Activated naive CD8-positive, alpha-beta T cell treated with anti-CD3 and anti-CD28 coated beads for 36 hours (primary cell): ENCODE measurements around the gene ALG14. TPM values are rescaled to one million over a fixed set of nuclear protein-coding genes. Genes with fewer than 3 reads are reported as not detected.

ENCODE experiments used
- DNase-seq: peaks from one replicate; pipeline ENCODE4 v3.0.0; 2021
- H3K27ac Mint-ChIP-seq: one replicate; pipeline ENCODE4 v1.8.0; 2022; ENCODE audit warnings: mild to moderate bottlenecking, moderate library complexity, mixed read lengths
- H3K27me3 Mint-ChIP-seq: one replicate; pipeline ENCODE4 v1.8.0; 2022; ENCODE audit warnings: mild to moderate bottlenecking, mixed read lengths
- H3K36me3 Mint-ChIP-seq: one replicate; pipeline ENCODE4 v1.8.0; 2021; ENCODE audit warnings: mild to moderate bottlenecking, mixed read lengths
- H3K4me1 Mint-ChIP-seq: one replicate; pipeline ENCODE4 v1.8.0; 2021; ENCODE audit warnings: mixed read lengths
- H3K4me3 Mint-ChIP-seq: one replicate; pipeline ENCODE4 v1.8.0; 2022; ENCODE audit warnings: mild to moderate bottlenecking, moderate library complexity, mixed read lengths
- H3K9me3 Mint-ChIP-seq: one replicate; pipeline ENCODE4 v1.8.0; 2022; ENCODE audit warnings: mixed read lengths
- total RNA-seq, 2 experiments: library from RNA; stranded (reverse); gene quantifications; one replicate each; pipeline ENCODE4 v1.2.3, GENCODE V29; 2021

Gene ALG14
- total RNA-seq, 2 experiments from 2014 or later: 4.1 to 4.8 TPM

GRCh38 chr1:94976971-94977548 is 95.7 kb downstream of the ALG14 start:
- Mint-ChIP-seq H3K36me3 (peaks cover 3% of the 10 kb centered on the region), H3K27me3 (no peaks in the 10 kb centered on the region), H3K27ac (no peak overlapping the region), H3K4me1 (peaks cover 4% of the 10 kb centered on the region), H3K4me3 (no peak overlapping the region), H3K9me3 (no peaks in the 10 kb centered on the region)
- no peak for DNase-seq

- peaks cover 3% of the 10 kb centered on the region for H3K36me3 Mint-ChIP-seq
- H3K4me3 Mint-ChIP-seq: no peak overlapping the region
- H3K27me3 Mint-ChIP-seq: no peaks in the 10 kb centered on the region
- H3K4me1 Mint-ChIP-seq: no peaks in the 10 kb centered on the region
- DNase-seq: no peak
- H3K27ac Mint-ChIP-seq: no peak overlapping the region
- no peaks in the 10 kb centered on the region for H3K9me3 Mint-ChIP-seq
Measured at GRCh38 chr1:94974824-94975223, 97.9 kb downstream of the ALG14 start.

- Mint-ChIP-seq H3K4me1 (no peaks in the 10 kb centered on the region), H3K36me3 (peaks cover under 1% of the 10 kb centered on the region), H3K9me3 (no peaks in the 10 kb centered on the region), H3K27me3 (no peaks in the 10 kb centered on the region), H3K27ac (no peak overlapping the region), H3K4me3 (no peak overlapping the region)
- DNase-seq: no peak
Measured at GRCh38 chr1:94974241-94974640, 98.5 kb downstream of the ALG14 start.

- Mint-ChIP-seq H3K9me3 (no peaks in the 10 kb centered on the region), H3K27me3 (no peaks in the 10 kb centered on the region), H3K27ac (no peak overlapping the region), H3K4me1 (peaks cover 2% of the 10 kb centered on the region), H3K4me3 (no peak overlapping the region), H3K36me3 (no peaks in the 10 kb centered on the region)
- no peak for DNase-seq
Measured at GRCh38 chr1:94973309-94973922, 99.3 kb downstream of the ALG14 start.

GRCh38 chr1:94971491-94971924 is 101.2 kb downstream of the ALG14 start:
- no peaks in the 10 kb centered on the region for H3K9me3 Mint-ChIP-seq
- peaks cover 2% of the 10 kb centered on the region for H3K4me1 Mint-ChIP-seq
- no peak for DNase-seq
- no peaks in the 10 kb centered on the region for H3K36me3 Mint-ChIP-seq
- no peak overlapping the region for H3K27ac Mint-ChIP-seq
- no peaks in the 10 kb centered on the region for H3K27me3 Mint-ChIP-seq
- no peak overlapping the region for H3K4me3 Mint-ChIP-seq

GRCh38 chr1:94970783-94971182 is 102.0 kb downstream of the ALG14 start:
- Mint-ChIP-seq H3K9me3 (no peaks in the 10 kb centered on the region), H3K27ac (no peak overlapping the region), H3K27me3 (no peaks in the 10 kb centered on the region), H3K4me3 (no peak overlapping the region), H3K36me3 (no peaks in the 10 kb centered on the region), H3K4me1 (peaks cover 2% of the 10 kb centered on the region)
- no peak for DNase-seq

- no peak overlapping the region for H3K4me3 Mint-ChIP-seq
Measured at GRCh38 chr1:94969137-94969536, 103.6 kb downstream of the ALG14 start.

GRCh38 chr1:94966033-94966432 is 106.7 kb downstream of the ALG14 start:
- no peaks in the 10 kb centered on the region for H3K36me3 Mint-ChIP-seq
- H3K27ac Mint-ChIP-seq: no peak overlapping the region
- H3K4me1 Mint-ChIP-seq: peaks cover 15% of the 10 kb centered on the region
- DNase-seq: no peak
- H3K4me3 Mint-ChIP-seq: no peak overlapping the region
- no peaks in the 10 kb centered on the region for H3K27me3 Mint-ChIP-seq
- no peaks in the 10 kb centered on the region for H3K9me3 Mint-ChIP-seq

More at GRCh38 chr1:94969137-94969536, 103.6 kb downstream of the ALG14 start:
- H3K27ac Mint-ChIP-seq: no peak overlapping the region
- no peaks in the 10 kb centered on the region for H3K27me3 Mint-ChIP-seq
- peaks cover 2% of the 10 kb centered on the region for H3K4me1 Mint-ChIP-seq
- no peak for DNase-seq
- no peaks in the 10 kb centered on the region for H3K9me3 Mint-ChIP-seq
- no peaks in the 10 kb centered on the region for H3K36me3 Mint-ChIP-seq

- Mint-ChIP-seq H3K27me3 (no peaks in the 10 kb centered on the region), H3K27ac (no peak overlapping the region), H3K36me3 (no peaks in the 10 kb centered on the region), H3K9me3 (no peaks in the 10 kb centered on the region), H3K4me3 (no peak overlapping the region), H3K4me1 (peaks cover 15% of the 10 kb centered on the region)
- DNase-seq: no peak
Measured at GRCh38 chr1:94963864-94964263, 108.9 kb downstream of the ALG14 start.

- Mint-ChIP-seq H3K4me3 (peak overlapping the region; percentile 93), H3K9me3 (no peaks in the 10 kb centered on the region), H3K36me3 (no peaks in the 10 kb centered on the region), H3K4me1 (peaks cover 13% of the 10 kb centered on the region), H3K27me3 (no peaks in the 10 kb centered on the region), H3K27ac (peak overlapping the region; percentile 91)
- DNase-seq: peak; percentile 29
Measured at GRCh38 chr1:94962409-94963265, 110.1 kb downstream of the ALG14 start.

- no peaks in the 10 kb centered on the region for H3K9me3 Mint-ChIP-seq
- no peak for DNase-seq
- no peaks in the 10 kb centered on the region for H3K36me3 Mint-ChIP-seq
- H3K27ac Mint-ChIP-seq: peak overlapping the region; percentile 29
- H3K27me3 Mint-ChIP-seq: no peaks in the 10 kb centered on the region
- peaks cover 13% of the 10 kb centered on the region for H3K4me1 Mint-ChIP-seq
- no peak overlapping the region for H3K4me3 Mint-ChIP-seq
Measured at GRCh38 chr1:94961988-94962387, 110.8 kb downstream of the ALG14 start.

- H3K36me3 Mint-ChIP-seq: no peaks in the 10 kb centered on the region
- no peak overlapping the region for H3K27ac Mint-ChIP-seq
- no peak for DNase-seq
- H3K9me3 Mint-ChIP-seq: no peaks in the 10 kb centered on the region
- H3K4me3 Mint-ChIP-seq: no peak overlapping the region
- no peaks in the 10 kb centered on the region for H3K27me3 Mint-ChIP-seq
- peaks cover 13% of the 10 kb centered on the region for H3K4me1 Mint-ChIP-seq
Measured at GRCh38 chr1:94961582-94961981, 111.2 kb downstream of the ALG14 start.

GRCh38 chr1:94958081-94958480 is 114.7 kb downstream of the ALG14 start:
- Mint-ChIP-seq H3K9me3 (no peaks in the 10 kb centered on the region), H3K27me3 (no peaks in the 10 kb centered on the region), H3K27ac (no peak overlapping the region), H3K4me3 (no peak overlapping the region), H3K36me3 (no peaks in the 10 kb centered on the region), H3K4me1 (peaks cover 13% of the 10 kb centered on the region)
- DNase-seq: no peak

- peaks cover 2% of the 10 kb centered on the region for H3K36me3 Mint-ChIP-seq
- H3K9me3 Mint-ChIP-seq: no peaks in the 10 kb centered on the region
- no peak overlapping the region for H3K27ac Mint-ChIP-seq
- no peak overlapping the region for H3K4me3 Mint-ChIP-seq
- no peak for DNase-seq
- H3K27me3 Mint-ChIP-seq: no peaks in the 10 kb centered on the region
- H3K4me1 Mint-ChIP-seq: no peaks in the 10 kb centered on the region
Measured at GRCh38 chr1:94955767-94956632, 116.8 kb downstream of the ALG14 start.
